ENCODE data around the gene COL19A1.

COL19A1 gene

GRCh38 chr6:70149209-70149788 is 282.9 kb downstream of the COL19A1 start:
- no peak for TF ChIP-seq MAX (IDR thresholded peaks at IDR 0.05)
- no peak for TF ChIP-seq EP300 (IDR thresholded peaks at IDR 0.05; ENCODE audit: borderline replicate concordance)
- no peak for TF ChIP-seq ZBTB7A (IDR thresholded peaks at IDR 0.05; ENCODE audit: low read depth)
- TF ChIP-seq TAF1 (IDR thresholded peaks at IDR 0.05; ENCODE audit: low read depth), result no peak
- TF ChIP-seq YY1 (IDR thresholded peaks at IDR 0.05; ENCODE audit: low read depth), result no peak
- no peak for TF ChIP-seq TCF12 (IDR thresholded peaks at IDR 0.05; ENCODE audit: low read depth)
- TF ChIP-seq CREB1 (IDR thresholded peaks at IDR 0.05; ENCODE audit: low read depth), result no peak
- no peak for TF ChIP-seq EGR1 (IDR thresholded peaks at IDR 0.05)
- TF ChIP-seq TEAD4 (IDR thresholded peaks at IDR 0.05), result no peak
- no peak for TF ChIP-seq FOXM1 (IDR thresholded peaks at IDR 0.05; ENCODE audit: borderline replicate concordance, low read depth)
- no peak for TF ChIP-seq USF1 (IDR thresholded peaks at IDR 0.05)

GRCh38 chr6:70150521-70150920 is 284.2 kb downstream of the COL19A1 start:
- TF ChIP-seq CEBPB (IDR thresholded peaks at IDR 0.05) (no peak), TAF1 (IDR thresholded peaks at IDR 0.05; ENCODE audit: low read depth) (no peak), ZBTB7A (IDR thresholded peaks at IDR 0.05; ENCODE audit: low read depth) (no peak), EGR1 (IDR thresholded peaks at IDR 0.05) (no peak), RAD21 (IDR thresholded peaks at IDR 0.05; ENCODE audit: low read depth) (no peak), NFIC (IDR thresholded peaks at IDR 0.05) (no peak), MAX (IDR thresholded peaks at IDR 0.05) (no peak), EP300 (IDR thresholded peaks at IDR 0.05; ENCODE audit: borderline replicate concordance) (no peak), CREB1 (IDR thresholded peaks at IDR 0.05; ENCODE audit: low read depth) (no peak), FOXM1 (IDR thresholded peaks at IDR 0.05; ENCODE audit: borderline replicate concordance, low read depth) (no peak), TCF12 (IDR thresholded peaks at IDR 0.05; ENCODE audit: low read depth) (no peak), TEAD4 (IDR thresholded peaks at IDR 0.05) (no peak), YY1 (IDR thresholded peaks at IDR 0.05; ENCODE audit: low read depth) (no peak), USF1 (IDR thresholded peaks at IDR 0.05) (no peak)

GRCh38 chr6:70151616-70152015 is 285.3 kb downstream of the COL19A1 start:
- no peak for TF ChIP-seq TEAD4 (IDR thresholded peaks at IDR 0.05)
- no peak for TF ChIP-seq MAX (IDR thresholded peaks at IDR 0.05)
- no peak for TF ChIP-seq FOXM1 (IDR thresholded peaks at IDR 0.05; ENCODE audit: borderline replicate concordance, low read depth)
- no peak for TF ChIP-seq EGR1 (IDR thresholded peaks at IDR 0.05)
- TF ChIP-seq CREB1 (IDR thresholded peaks at IDR 0.05; ENCODE audit: low read depth), result no peak
- no peak for TF ChIP-seq NFIC (IDR thresholded peaks at IDR 0.05)
- no peak for TF ChIP-seq USF1 (IDR thresholded peaks at IDR 0.05)
- TF ChIP-seq EP300 (IDR thresholded peaks at IDR 0.05; ENCODE audit: borderline replicate concordance), result no peak
- TF ChIP-seq TCF12 (IDR thresholded peaks at IDR 0.05; ENCODE audit: low read depth), result no peak
- no peak for TF ChIP-seq YY1 (IDR thresholded peaks at IDR 0.05; ENCODE audit: low read depth)
- TF ChIP-seq TAF1 (IDR thresholded peaks at IDR 0.05; ENCODE audit: low read depth), result no peak
- TF ChIP-seq REST (IDR thresholded peaks at IDR 0.05; ENCODE audit: low read depth), result no peak
- TF ChIP-seq ZBTB7A (IDR thresholded peaks at IDR 0.05; ENCODE audit: low read depth), result no peak
- no peak for TF ChIP-seq CEBPB (IDR thresholded peaks at IDR 0.05)
- no peak for TF ChIP-seq RAD21 (IDR thresholded peaks at IDR 0.05; ENCODE audit: low read depth)

- TF ChIP-seq YY1 (IDR thresholded peaks at IDR 0.05; ENCODE audit: low read depth), result no peak
- no peak for TF ChIP-seq REST (IDR thresholded peaks at IDR 0.05; ENCODE audit: low read depth)
- TF ChIP-seq TEAD4 (IDR thresholded peaks at IDR 0.05), result no peak
- TF ChIP-seq EGR1 (IDR thresholded peaks at IDR 0.05), result no peak
- TF ChIP-seq MAX (IDR thresholded peaks at IDR 0.05), result no peak
- TF ChIP-seq FOXM1 (IDR thresholded peaks at IDR 0.05; ENCODE audit: borderline replicate concordance, low read depth), result no peak
- TF ChIP-seq TCF12 (IDR thresholded peaks at IDR 0.05; ENCODE audit: low read depth), result no peak
- TF ChIP-seq ZBTB7A (IDR thresholded peaks at IDR 0.05; ENCODE audit: low read depth), result no peak
Measured at GRCh38 chr6:70152786-70153185, 286.4 kb downstream of the COL19A1 start.

- TF ChIP-seq ZBTB7A (IDR thresholded peaks at IDR 0.05; ENCODE audit: low read depth) (no peak), REST (IDR thresholded peaks at IDR 0.05; ENCODE audit: low read depth) (no peak), YY1 (IDR thresholded peaks at IDR 0.05; ENCODE audit: low read depth) (no peak), EP300 (IDR thresholded peaks at IDR 0.05; ENCODE audit: borderline replicate concordance) (no peak), FOXM1 (IDR thresholded peaks at IDR 0.05; ENCODE audit: borderline replicate concordance, low read depth) (no peak), TAF1 (IDR thresholded peaks at IDR 0.05; ENCODE audit: low read depth) (no peak), CREB1 (IDR thresholded peaks at IDR 0.05; ENCODE audit: low read depth) (no peak), MAX (IDR thresholded peaks at IDR 0.05) (no peak), EGR1 (IDR thresholded peaks at IDR 0.05) (no peak), CEBPB (IDR thresholded peaks at IDR 0.05) (no peak), RAD21 (IDR thresholded peaks at IDR 0.05; ENCODE audit: low read depth) (no peak), TEAD4 (IDR thresholded peaks at IDR 0.05) (no peak), USF1 (IDR thresholded peaks at IDR 0.05) (no peak), TCF12 (IDR thresholded peaks at IDR 0.05; ENCODE audit: low read depth) (no peak), NFIC (IDR thresholded peaks at IDR 0.05) (no peak)
Measured at GRCh38 chr6:70157086-70157485, 290.7 kb downstream of the COL19A1 start.

Measured in Ishikawa (cell line).